WTC11 (cell line): ENCODE data around the gene RETSAT. TPM values are rescaled to one million over a fixed set of nuclear protein-coding genes. Genes with fewer than 3 reads are reported as not detected.

ENCODE experiments used
- total RNA-seq: library from RNA; stranded (reverse); gene quantifications from 3 replicates; pipeline ENCODE4 v1.2.3, GENCODE V29; 2021

RETSAT gene
- total RNA-seq, 1 experiment from 2014 or later: 24.4 TPM

Other genes starting within 250 kb of the RETSAT start
- 104 to 108 TPM (median 106 TPM) in 3 replicates for gene TCF7L1, start 221.1 kb downstream of the RETSAT start, total RNA-seq
- gene TGOLN2, start 26.5 kb downstream of the RETSAT start, total RNA-seq: 42.2 to 43.9 TPM (median 43.7 TPM) in 3 replicates
- gene ELMOD3, start 241 bp upstream of the RETSAT start, total RNA-seq: 9.7 to 10.8 TPM (median 10.6 TPM) in 3 replicates
- gene CAPG, start 55.8 kb upstream of the RETSAT start, total RNA-seq: 117 to 139 TPM (median 131 TPM) in 3 replicates
- gene SH2D6, start 64.2 kb upstream of the RETSAT start, total RNA-seq: 0.50 to 1.2 TPM (median 0.94 TPM) in 3 replicates
- 208 to 222 TPM (median 208 TPM) in 3 replicates for gene MAT2A, start 184.6 kb upstream of the RETSAT start, total RNA-seq
- gene GGCX, start 207.0 kb upstream of the RETSAT start, total RNA-seq: 40.9 to 42.9 TPM (median 41.4 TPM) in 3 replicates
- 48.8 to 55.4 TPM (median 52.0 TPM) in 3 replicates for gene VAMP8, start 223.1 kb upstream of the RETSAT start, total RNA-seq
- 6.3 to 7.4 TPM (median 7.0 TPM) in 3 replicates for gene VAMP5, start 229.9 kb upstream of the RETSAT start, total RNA-seq
- 95.4 to 108 TPM (median 102 TPM) in 3 replicates for gene RNF181, start 241.2 kb upstream of the RETSAT start, total RNA-seq
- 20.9 to 23.1 TPM (median 21.6 TPM) in 3 replicates for gene TMEM150A, start 248.2 kb upstream of the RETSAT start, total RNA-seq